Lower lobe of right lung (tissue), 2 donors: Measurements from ENCODE around the gene DUSP22. TPM values are rescaled to one million over a fixed set of nuclear protein-coding genes. Genes with fewer than 3 reads are reported as not detected.

ENCODE experiments used
- ATAC-seq, 2 donors: fragments of 200-7000 bp; cut with Tn5 transposase; one replicate each; pipeline ENCODE4 v1.9.1; 2020 to 2022; ENCODE audit warnings: mild to moderate bottlenecking in 2 of 2, moderate library complexity in 2 of 2
- DNase-seq: peaks from one replicate; pipeline ENCODE4 v3.0.0-alpha.2; 2020
- H3K27ac ChIP-seq: fragments of 200-600 bp; one replicate; pipeline ENCODE4 v1.8.0; 2022
- H3K27me3 ChIP-seq: fragments of 200-600 bp; one replicate; pipeline ENCODE4 v1.8.0; 2022; ENCODE audit warnings: low read depth
- H3K36me3 ChIP-seq: fragments of 200-600 bp; one replicate; pipeline ENCODE4 v1.8.0; 2022; ENCODE audit warnings: mild to moderate bottlenecking
- H3K4me1 ChIP-seq: fragments of 200-600 bp; one replicate; pipeline ENCODE4 v1.8.0; 2022
- H3K4me3 ChIP-seq: fragments of 200-600 bp; one replicate; pipeline ENCODE4 v1.8.0; 2022; ENCODE audit warnings: mild to moderate bottlenecking
- H3K9me3 ChIP-seq: fragments of 200-600 bp; one replicate; pipeline ENCODE4 v1.8.0; 2022
- intact Hi-C: fragments of 100-400 bp; cut with DNase I; formaldehyde crosslinking; loops from one replicate; pipeline ENCODE4 v1.11.0; 2022
- total RNA-seq: library from RNA; stranded (reverse); fragmentation: NEBNext Ultra II Directional; extraction: Animal tissue kit (Norgen Biotek cat#: 25700); gene quantifications from one replicate; pipeline ENCODE4 v1.2.1, GENCODE V29; 2021
- TF ChIP-seq, protein P1 (sequence below): fragments of 200-600 bp; IDR thresholded peaks from one replicate; pipeline ENCODE4 v1.8.0; 2022; ENCODE audit warnings: antibody characterized with exemption, mild to moderate bottlenecking
- donor health status: DM: no; HTN: yes; CAD: no; lungs with severe emphysema.

Gene DUSP22
- total RNA-seq, 1 donor from 2014 or later = 66.4 TPM

DNA sequence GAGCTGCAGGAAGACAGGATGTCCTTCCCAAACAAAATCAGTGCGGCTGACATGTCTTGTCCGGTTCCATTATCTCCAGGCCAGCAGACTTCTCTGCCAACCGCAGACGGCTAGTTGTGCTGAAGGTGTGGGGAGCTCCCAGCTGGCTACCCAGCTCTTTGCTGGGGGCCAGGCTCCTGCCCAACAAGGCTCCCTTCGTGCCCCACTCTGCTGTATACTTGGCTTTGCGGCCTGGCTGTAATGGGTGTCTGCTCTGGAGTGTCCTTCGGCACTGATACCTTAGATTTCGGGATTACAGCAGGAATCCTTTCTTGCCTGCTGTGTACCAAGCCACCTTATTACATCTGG is 50.5 kb downstream of the DUSP22 start:
- Histone ChIP-seq H3K36me3 (peaks cover 14% of the 10 kb centered on the region), H3K27ac (no peak overlapping the region), H3K4me3 (no peak overlapping the region), H3K4me1 (peaks cover 16% of the 10 kb centered on the region), H3K27me3 (no peaks in the 10 kb centered on the region), H3K9me3 (no peaks in the 10 kb centered on the region)
- no peak for DNase-seq
- TF ChIP-seq, protein P1, sequence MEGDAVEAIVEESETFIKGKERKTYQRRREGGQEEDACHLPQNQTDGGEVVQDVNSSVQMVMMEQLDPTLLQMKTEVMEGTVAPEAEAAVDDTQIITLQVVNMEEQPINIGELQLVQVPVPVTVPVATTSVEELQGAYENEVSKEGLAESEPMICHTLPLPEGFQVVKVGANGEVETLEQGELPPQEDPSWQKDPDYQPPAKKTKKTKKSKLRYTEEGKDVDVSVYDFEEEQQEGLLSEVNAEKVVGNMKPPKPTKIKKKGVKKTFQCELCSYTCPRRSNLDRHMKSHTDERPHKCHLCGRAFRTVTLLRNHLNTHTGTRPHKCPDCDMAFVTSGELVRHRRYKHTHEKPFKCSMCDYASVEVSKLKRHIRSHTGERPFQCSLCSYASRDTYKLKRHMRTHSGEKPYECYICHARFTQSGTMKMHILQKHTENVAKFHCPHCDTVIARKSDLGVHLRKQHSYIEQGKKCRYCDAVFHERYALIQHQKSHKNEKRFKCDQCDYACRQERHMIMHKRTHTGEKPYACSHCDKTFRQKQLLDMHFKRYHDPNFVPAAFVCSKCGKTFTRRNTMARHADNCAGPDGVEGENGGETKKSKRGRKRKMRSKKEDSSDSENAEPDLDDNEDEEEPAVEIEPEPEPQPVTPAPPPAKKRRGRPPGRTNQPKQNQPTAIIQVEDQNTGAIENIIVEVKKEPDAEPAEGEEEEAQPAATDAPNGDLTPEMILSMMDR = no peak
- intact Hi-C loops = no loop called here
- ATAC-seq = no peak

DNA sequence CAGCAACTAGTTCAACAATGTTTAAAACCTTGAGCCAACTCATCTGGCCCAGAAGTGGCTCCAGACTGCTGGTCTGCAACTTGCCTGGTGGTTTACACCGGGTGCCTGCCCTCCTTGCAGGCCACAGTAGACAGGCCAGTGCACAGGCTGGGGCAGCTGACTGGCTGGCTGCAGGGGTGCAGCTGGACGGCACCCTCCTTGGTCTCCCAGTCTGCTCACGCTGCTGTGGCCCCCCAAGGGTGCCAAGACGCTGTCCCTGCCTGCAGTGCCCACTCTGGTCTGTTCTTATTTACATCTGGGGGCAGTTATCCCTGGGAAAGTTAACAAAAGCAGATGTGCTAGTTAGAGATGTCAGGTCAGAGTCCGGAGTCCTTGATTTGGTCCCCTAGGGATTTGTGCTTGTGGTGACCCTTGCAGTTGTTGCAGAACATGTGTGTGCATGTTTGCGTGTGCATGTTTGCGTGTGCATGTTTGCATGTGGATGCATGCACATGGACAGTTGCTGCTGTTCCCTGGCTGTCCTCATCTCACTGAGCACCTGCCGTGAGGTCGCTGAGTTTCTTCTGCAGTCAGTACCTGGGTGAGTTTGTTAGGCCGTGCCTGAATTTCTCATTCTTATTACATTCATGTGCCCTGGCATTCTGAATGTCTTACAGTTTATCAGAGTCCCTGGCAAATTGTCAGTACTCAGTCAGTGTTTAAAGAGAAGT is 51.1 kb downstream of the DUSP22 start:
- no peak for ATAC-seq
- H3K27ac ChIP-seq = no peak overlapping the region
- intact Hi-C loops = no loop called here
- peak; percentile 41 for DNase-seq
- TF ChIP-seq, protein P1 = no peak
- H3K4me1 ChIP-seq = peaks cover 15% of the 10 kb centered on the region
- H3K36me3 ChIP-seq = peaks cover 19% of the 10 kb centered on the region
- no peaks in the 10 kb centered on the region for H3K27me3 ChIP-seq
- H3K4me3 ChIP-seq = no peak overlapping the region
- H3K9me3 ChIP-seq = no peaks in the 10 kb centered on the region

DNA sequence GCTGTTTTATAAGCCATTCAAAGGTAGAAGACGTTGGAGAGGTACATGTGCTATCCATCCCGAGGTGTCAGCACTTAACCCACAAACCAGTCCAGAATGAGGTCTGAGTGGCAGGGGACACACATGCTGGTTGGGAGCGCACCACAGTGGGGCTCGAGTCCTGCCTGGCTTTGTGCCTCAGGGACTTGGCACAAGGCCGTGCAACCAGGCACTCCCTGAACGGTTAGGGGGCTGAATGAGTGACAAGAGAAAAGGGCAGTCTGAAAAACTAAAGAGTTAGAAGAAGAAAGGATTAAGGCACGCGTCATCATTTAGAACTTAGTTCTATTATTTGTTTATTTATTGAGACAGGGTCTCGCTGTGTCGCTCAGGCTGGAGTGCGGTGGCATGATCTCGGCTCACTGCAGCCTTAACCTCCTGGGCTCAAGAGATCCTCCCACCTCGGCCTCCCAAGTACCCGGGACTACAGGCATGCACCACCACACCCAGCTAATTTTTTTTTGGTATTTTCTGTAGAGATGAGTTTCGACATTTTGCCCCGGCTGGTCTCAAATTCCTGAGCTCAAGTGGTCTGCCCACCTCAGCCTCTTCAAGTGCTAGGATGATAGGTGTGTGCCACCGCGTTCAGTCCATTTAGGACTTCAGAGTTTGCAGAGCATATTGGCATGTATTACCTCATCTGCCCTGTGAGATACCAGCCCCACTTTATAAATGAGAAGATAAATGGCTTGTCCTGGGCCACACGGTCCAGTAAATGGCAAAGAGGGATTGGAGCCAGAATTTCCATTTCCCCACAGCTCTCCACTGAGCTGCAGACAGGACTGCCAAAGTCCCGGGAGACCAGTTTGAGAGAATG is 51.9 kb downstream of the DUSP22 start:
- Histone ChIP-seq H3K36me3 (peaks cover 27% of the 10 kb centered on the region), H3K4me1 (peaks cover 8% of the 10 kb centered on the region), H3K9me3 (no peaks in the 10 kb centered on the region), H3K27me3 (no peaks in the 10 kb centered on the region), H3K4me3 (no peak overlapping the region), H3K27ac (no peak overlapping the region)
- no peak for ATAC-seq
- intact Hi-C loops = no loop called here
- DNase-seq = peak; percentile 48
- TF ChIP-seq, protein P1 = no peak

DNA sequence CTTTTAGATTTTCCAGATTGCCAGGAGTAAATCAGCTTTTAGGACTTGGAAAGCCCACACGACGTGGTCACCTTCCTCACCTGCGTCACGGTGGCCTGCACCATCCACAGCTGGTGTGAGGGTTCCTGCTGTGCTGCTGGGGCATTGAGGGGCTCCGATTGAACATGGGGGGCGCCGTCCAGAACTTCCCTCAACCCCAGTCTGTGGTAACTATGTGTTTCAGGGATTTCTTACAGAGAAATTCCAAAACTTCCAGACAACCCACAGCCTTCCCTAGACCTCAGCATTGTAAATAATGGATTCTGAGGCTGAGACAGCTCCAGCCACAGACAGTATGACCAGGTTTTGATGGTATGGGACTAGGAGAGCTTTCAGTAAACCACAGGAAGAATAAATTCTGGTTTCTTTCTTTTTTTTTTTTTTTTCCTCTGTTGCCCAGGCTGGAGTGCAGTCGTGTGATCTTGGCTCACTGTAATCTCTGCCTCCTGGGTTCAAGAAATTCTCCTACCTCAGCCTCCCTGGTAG is 52.6 kb downstream of the DUSP22 start:
- Histone ChIP-seq H3K27me3 (no peaks in the 10 kb centered on the region), H3K4me1 (peaks cover 5% of the 10 kb centered on the region), H3K9me3 (no peaks in the 10 kb centered on the region), H3K27ac (no peak overlapping the region), H3K4me3 (no peak overlapping the region), H3K36me3 (peaks cover 30% of the 10 kb centered on the region)
- DNase-seq (peak; percentile 41), ATAC-seq (no peak)
- intact Hi-C loops = no loop called here
- TF ChIP-seq, protein P1 = no peak

DNA sequence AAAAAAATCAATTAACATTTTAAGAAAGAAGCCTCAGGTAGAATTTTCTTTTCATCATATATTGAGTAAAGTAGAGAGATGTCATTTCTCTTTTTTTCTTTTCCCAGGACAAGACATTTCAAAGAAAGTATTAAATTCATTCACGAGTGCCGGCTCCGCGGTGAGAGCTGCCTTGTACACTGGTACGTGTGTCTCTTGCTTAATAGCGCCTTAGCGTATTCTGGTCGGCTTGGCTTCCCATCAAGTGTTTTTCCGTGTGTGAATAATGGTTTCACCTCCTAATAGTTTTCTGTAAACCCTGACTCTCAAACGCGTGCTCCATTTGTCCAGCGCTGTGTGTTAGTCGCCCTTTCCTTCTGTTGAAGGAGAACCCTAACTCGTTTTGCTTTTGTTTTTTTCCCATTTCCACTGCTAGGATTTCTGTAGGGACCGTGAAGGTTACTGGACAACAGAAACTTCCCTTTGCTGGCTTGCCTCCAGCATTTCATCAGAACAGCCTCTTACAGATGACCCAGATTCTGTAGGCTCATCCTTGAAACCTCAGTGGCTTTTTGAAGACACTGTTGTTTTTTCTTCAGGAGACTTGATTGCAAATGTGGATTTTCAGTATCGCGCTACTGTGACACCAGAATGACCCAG is 53.6 kb downstream of the DUSP22 start:
- no peaks in the 10 kb centered on the region for H3K9me3 ChIP-seq
- no peak overlapping the region for H3K27ac ChIP-seq
- ATAC-seq (no peak), DNase-seq (peak; percentile 46)
- intact Hi-C loops = no loop called here
- peaks cover 33% of the 10 kb centered on the region for H3K36me3 ChIP-seq
- no peaks in the 10 kb centered on the region for H3K27me3 ChIP-seq
- no peak overlapping the region for H3K4me3 ChIP-seq
- H3K4me1 ChIP-seq = peaks cover 2% of the 10 kb centered on the region
- TF ChIP-seq, protein P1 = no peak
